SK-N-SH treated with all-trans-retinoic acid at 6 μM for 48 hours (cell line): ENCODE measurements around the gene TBCCD1.

Experiments used
- ATAC-seq: fragments of 200-7000 bp; cut with Tn5 transposase; 3 replicates; pipeline ENCODE4 v1.9.1; 2020; ENCODE audit warnings: mild to moderate bottlenecking, moderate library complexity
- ARNTL ChIP-seq: fragments of 450-650 bp; formaldehyde crosslinking; IDR thresholded peaks from 2 replicates; pipeline ENCODE4 v1.5.0; 2020; ENCODE audit warnings: low read depth, mild to moderate bottlenecking, moderate library complexity, borderline replicate concordance
- BACH2 ChIP-seq: fragments of 250-450 bp; sonication (Bioruptor Pico); IDR thresholded peaks from 2 replicates; pipeline ENCODE4 v1.9.0; 2021; ENCODE audit warnings: mild to moderate bottlenecking, borderline replicate concordance
- CREB5 ChIP-seq: fragments of 250-450 bp; sonication (Bioruptor Pico); IDR thresholded peaks from 2 replicates; pipeline ENCODE4 v1.5.1; 2020; ENCODE audit warnings: low read depth, mild to moderate bottlenecking, moderate library complexity
- CSDC2 ChIP-seq: fragments of 250-450 bp; sonication (Bioruptor Pico); IDR thresholded peaks from 2 replicates; pipeline ENCODE4 v1.5.0; 2020; ENCODE audit warnings: mild to moderate bottlenecking, moderate library complexity
- CSRNP3 ChIP-seq: fragments of 250-450 bp; sonication (Bioruptor Pico); IDR thresholded peaks from 2 replicates; pipeline ENCODE4 v1.5.1; 2021; ENCODE audit warnings: mild to moderate bottlenecking, moderate library complexity
- ESRRG ChIP-seq: fragments of 250-450 bp; sonication (Bioruptor Pico); IDR thresholded peaks from 2 replicates; pipeline ENCODE4 v1.6.1; 2021; ENCODE audit warnings: mild to moderate bottlenecking
- GLIS3 ChIP-seq: fragments of 250-450 bp; sonication (Bioruptor Pico); IDR thresholded peaks from 2 replicates; pipeline ENCODE4 v1.5.0; 2020; ENCODE audit warnings: mild to moderate bottlenecking, moderate library complexity
- ISL1 ChIP-seq: fragments of 250-450 bp; sonication (Bioruptor Pico); IDR thresholded peaks from 2 replicates; pipeline ENCODE4 v2.1.2; 2022; ENCODE audit warnings: mild to moderate bottlenecking, moderate library complexity
- OSR1 ChIP-seq: fragments of 250-450 bp; sonication (Bioruptor Pico); IDR thresholded peaks from 2 replicates; pipeline ENCODE4 v1.8.0; 2022; ENCODE audit warnings: moderate library complexity, mild to moderate bottlenecking, inconsistent platforms
- PATZ1 ChIP-seq: fragments of 250-450 bp; sonication (Bioruptor Pico); IDR thresholded peaks from 2 replicates; pipeline ENCODE4 v1.8.0; 2020; ENCODE audit warnings: mild to moderate bottlenecking, moderate library complexity, borderline replicate concordance
- PPARA ChIP-seq: fragments of 250-450 bp; sonication (Bioruptor Pico); IDR thresholded peaks from 2 replicates; pipeline ENCODE4 v1.5.0; 2020; ENCODE audit warnings: mild to moderate bottlenecking, borderline replicate concordance
- RARB ChIP-seq: fragments of 250-450 bp; sonication (Bioruptor Pico); IDR thresholded peaks from 2 replicates; pipeline ENCODE4 v1.8.0; 2021; ENCODE audit warnings: mild to moderate bottlenecking, moderate library complexity
- SNAI2 ChIP-seq: fragments of 250-450 bp; sonication (Bioruptor Pico); IDR thresholded peaks from 2 replicates; pipeline ENCODE4 v1.5.0; 2020; ENCODE audit warnings: mild to moderate bottlenecking, moderate library complexity
- TOX ChIP-seq: fragments of 250-450 bp; sonication (Bioruptor Pico); IDR thresholded peaks from 2 replicates; pipeline ENCODE4 v1.8.0; 2021; ENCODE audit warnings: mild to moderate bottlenecking, moderate library complexity, borderline replicate concordance
- ZC3H10 ChIP-seq: fragments of 250-450 bp; sonication (Bioruptor Pico); IDR thresholded peaks from 2 replicates; pipeline ENCODE4 v1.5.1; 2021; ENCODE audit warnings: mild to moderate bottlenecking, moderate library complexity
- ZFP3 ChIP-seq: fragments of 250-450 bp; sonication (Bioruptor Pico); IDR thresholded peaks from 2 replicates; pipeline ENCODE4 v1.5.0; 2020; ENCODE audit warnings: mild to moderate bottlenecking, moderate library complexity
- ZNF565 ChIP-seq: fragments of 450-650 bp; formaldehyde crosslinking; conservative IDR thresholded peaks from 2 replicates; pipeline ENCODE4 v1.5.0; 2020; ENCODE audit warnings: low read depth, mild to moderate bottlenecking, moderate library complexity
- ZNF70 ChIP-seq: fragments of 450-650 bp; formaldehyde crosslinking; IDR thresholded peaks from 2 replicates; pipeline ENCODE4 v1.5.0; 2020; ENCODE audit warnings: mild to moderate bottlenecking, moderate library complexity
- ZNF8 ChIP-seq: fragments of 450-650 bp; formaldehyde crosslinking; IDR thresholded peaks from 2 replicates; pipeline ENCODE4 v1.5.0; 2020; ENCODE audit warnings: mild to moderate bottlenecking, moderate library complexity

Gene TBCCD1

GRCh38 chr3:186525369-186526255, 41.5 kb downstream of the TBCCD1 start:
- no peak for ATAC-seq
- TF ChIP-seq ZNF565 (CRISPR knock-in tag) (no peak), BACH2 (no peak), ZC3H10 (CRISPR knock-in tag) (no peak), ESRRG (CRISPR knock-in tag) (no peak), ZNF70 (CRISPR knock-in tag) (no peak), RARB (CRISPR knock-in tag) (no peak), PATZ1 (CRISPR knock-in tag) (no peak), ARNTL (CRISPR knock-in tag) (no peak)
- TF ChIP-seq, all 23 proteins: peak for 0

GRCh38 chr3:186524616-186525015, 42.5 kb downstream of the TBCCD1 start:
- TF ChIP-seq ZNF565 (CRISPR knock-in tag) = no peak
- no peak for TF ChIP-seq CSDC2
- ATAC-seq = no peak

GRCh38 chr3:186523434-186523833, 43.7 kb downstream of the TBCCD1 start:
- TF ChIP-seq BACH2 = no peak
- TF ChIP-seq OSR1 (CRISPR knock-in tag) = no peak
- TF ChIP-seq ISL1 = no peak
- ATAC-seq = no peak

GRCh38 chr3:186523022-186523421, 44.1 kb downstream of the TBCCD1 start:
- TF ChIP-seq TOX (CRISPR knock-in tag) = no peak
- no peak for TF ChIP-seq ESRRG (CRISPR knock-in tag)
- TF ChIP-seq ZNF8 = no peak
- TF ChIP-seq OSR1 (CRISPR knock-in tag) = no peak
- TF ChIP-seq, all 23 proteins: peak for 0
- ATAC-seq = no peak

GRCh38 chr3:186520957-186521842, 45.9 kb downstream of the TBCCD1 start:
- no peak for ATAC-seq
- no peak for TF ChIP-seq OSR1 (CRISPR knock-in tag)
- no peak for TF ChIP-seq ZC3H10 (CRISPR knock-in tag)

- ATAC-seq = no peak
- no peak for TF ChIP-seq PPARA (CRISPR knock-in tag)
- no peak for TF ChIP-seq ZNF565 (CRISPR knock-in tag)
- TF ChIP-seq CSDC2 = no peak
- no peak for TF ChIP-seq ZFP3 (CRISPR knock-in tag)
- no peak for TF ChIP-seq SNAI2 (CRISPR knock-in tag)
- TF ChIP-seq ZNF8 = no peak
- no peak for TF ChIP-seq ISL1
- no peak for TF ChIP-seq GLIS3 (CRISPR knock-in tag)
- no peak for TF ChIP-seq BACH2
- TF ChIP-seq ESRRG (CRISPR knock-in tag) = no peak
- no peak for TF ChIP-seq TOX (CRISPR knock-in tag)
Measured at GRCh38 chr3:186520431-186520830, 46.7 kb downstream of the TBCCD1 start.

- TF ChIP-seq SNAI2 (CRISPR knock-in tag) = no peak
- no peak for TF ChIP-seq CSRNP3
- no peak for TF ChIP-seq ZNF70 (CRISPR knock-in tag)
- TF ChIP-seq CREB5 (CRISPR knock-in tag) = no peak
- no peak for ATAC-seq
Measured at GRCh38 chr3:186519021-186519658, 48.0 kb downstream of the TBCCD1 start.
